K562 (cell line): ENCODE results near the gene CR2. TPM values are rescaled to one million over a fixed set of nuclear protein-coding genes. Genes with fewer than 3 reads are reported as not detected.

Experiments used
- ATAC-seq: fragments of 200-7000 bp; cut with Tn5 transposase; 3 replicates; pipeline ENCODE4 v1.9.1; 2020; ENCODE audit warnings: moderate library complexity
- BruUV-seq: library from RNA; stranded (reverse); fragments of 400-500 nt; replicated peaks from 2 replicates; lab custom pipeline; 2021; lab: Mats Ljungman, UMichigan
- CTCF ChIA-PET: fragments of 300-600 bp; formaldehyde crosslinking; extraction: SDS; loops from one replicate; lab custom pipeline; 2021; ENCODE audit warnings: low intra/inter-chr PET ratio; lab: Yijun Ruan, JAX
- POLR2A ChIA-PET: fragments of 300-600, 350-650 bp; sonication (Branson Sonifier 250); formaldehyde crosslinking; extraction: SDS; loops from one replicate; lab custom pipeline; 2021; ENCODE audit warnings: antibody characterized with exemption, inconsistent platforms; lab: Yijun Ruan, JAX
- DNase-seq, 4 experiments: peaks; one replicate each; pipeline versions ENCODE4 v3.0.0 to v3.0.0-alpha.2; 2011 to 2018; ENCODE audit warnings: low spot score in 3 of 4, mixed read lengths in 3 of 4; ENCODE audit errors: extremely low read depth in 1 of 4
- FAIRE-seq: peaks from 2 replicates; lab custom pipeline; 2011; peaks lifted over from hg19 to GRCh38; lab: Jason Lieb, UNC
- H2AFZ ChIP-seq: 2 replicates; pipeline ENCODE4 v1.6.0; 2011; ENCODE audit warnings: low read depth, low read length, control low read depth, inconsistent platforms
- H3K27ac ChIP-seq: fragments of 200-600 bp; 3 replicates; pipeline ENCODE4 v1.8.0; 2011; ENCODE audit warnings: low read depth, mild to moderate bottlenecking, control low read depth, inconsistent platforms, low read length, moderate library complexity, mixed read lengths; ENCODE audit errors: extremely low read depth
- H3K27me3 ChIP-seq, 2 experiments: fragments of 300-600 bp in 1 of 2; 2 replicates in 1 of 2; 3 replicates in 1 of 2; pipeline versions ENCODE4 v1.6.0 to v1.8.0; 2011; ENCODE audit warnings: inconsistent platforms in 2 of 2, low read length in 2 of 2, mild to moderate bottlenecking in 1 of 2, mixed read lengths in 1 of 2, moderate library complexity in 1 of 2; ENCODE audit not compliant: control insufficient read depth in 2 of 2, insufficient read depth in 2 of 2
- H3K36me3 ChIP-seq: fragments of 300-600 bp; 3 replicates; pipeline ENCODE4 v1.8.0; 2011; ENCODE audit warnings: mild to moderate bottlenecking, low read length, inconsistent platforms; ENCODE audit not compliant: control insufficient read depth, insufficient read depth
- H3K4me1 ChIP-seq, 2 experiments: fragments of 200-600 bp in 1 of 2; replicated peaks in 1 of 2; 2 replicates in 1 of 2; 3 replicates in 1 of 2; pipeline versions ENCODE4 v1.5.1 to v1.8.0; 2011; ENCODE audit warnings: inconsistent platforms in 2 of 2, low read length in 2 of 2, mild to moderate bottlenecking in 1 of 2, mixed read lengths in 1 of 2, moderate library complexity in 1 of 2; ENCODE audit not compliant: control insufficient read depth in 2 of 2, insufficient read depth in 2 of 2
- H3K4me2 ChIP-seq: 2 replicates; pipeline ENCODE4 v1.6.1; 2011; ENCODE audit warnings: low read length, control low read depth, inconsistent platforms, mixed read lengths; ENCODE audit not compliant: insufficient read depth
- H3K4me3 ChIP-seq: fragments of 200-600 bp; sonication (generic), shearing (Covaris generic); 2 replicates; pipeline ENCODE4 v1.5.1; 2016; ENCODE audit warnings: control low read depth, inconsistent platforms
- H3K79me2 ChIP-seq: fragments of 200-600 bp; 3 replicates; pipeline ENCODE4 v1.8.0; 2011; ENCODE audit warnings: low read length, inconsistent platforms; ENCODE audit not compliant: control insufficient read depth, insufficient read depth
- H3K9ac ChIP-seq, 2 experiments: 2 replicates each; pipeline versions ENCODE4 v1.6.0 to v1.6.1; 2011; ENCODE audit warnings: low read depth in 2 of 2, low read length in 2 of 2, control low read depth in 1 of 2, inconsistent platforms in 1 of 2, mild to moderate bottlenecking in 1 of 2, mixed read lengths in 1 of 2; ENCODE audit not compliant: insufficient read depth in 1 of 2
- H3K9me1 ChIP-seq: one replicate; pipeline ENCODE4 v1.6.0; 2011; ENCODE audit warnings: inconsistent platforms, mild to moderate bottlenecking, low read length, moderate library complexity; ENCODE audit not compliant: control insufficient read depth, insufficient read depth
- H3K9me3 ChIP-seq: replicated peaks from 2 replicates; pipeline ENCODE4 v1.5.1; 2011; ENCODE audit warnings: low read depth, low read length, inconsistent platforms; ENCODE audit not compliant: control insufficient read depth, insufficient read depth
- H4K20me1 ChIP-seq: replicated peaks from 2 replicates; pipeline ENCODE4 v1.6.1; 2011; ENCODE audit warnings: low read length, inconsistent platforms, mixed read lengths; ENCODE audit not compliant: control insufficient read depth, insufficient read depth
- ARHGAP35 ChIP-seq: fragments of 450-650 bp; IDR thresholded peaks from 2 replicates; pipeline ENCODE4 v1.6.1; 2018; ENCODE audit not compliant: partially characterized antibody
- EZH2 ChIP-seq: IDR thresholded peaks from 2 replicates; pipeline ENCODE4 v1.6.1; 2012; ENCODE audit warnings: low read depth, mild to moderate bottlenecking, inconsistent platforms, low read length, borderline replicate concordance
- GTF2E2 ChIP-seq: fragments of 200-800 bp; sonication (Bioruptor generic); IDR thresholded peaks from 2 replicates; pipeline ENCODE4 v1.6.1; 2016; ENCODE audit warnings: missing genetic modification characterization, missing compliant biosample characterization
- MEIS2 ChIP-seq: fragments of 450-650 bp; IDR thresholded peaks from 2 replicates; pipeline ENCODE4 v1.6.1; 2014; ENCODE audit warnings: mild to moderate bottlenecking; ENCODE audit not compliant: partially characterized antibody
- MYNN ChIP-seq, 2 experiments: sonication (generic); formaldehyde crosslinking in 1 of 2; IDR thresholded peaks; 2 replicates each; pipeline versions ENCODE4 v1.5.0 to v1.6.1; 2016 to 2020; ENCODE audit warnings: antibody characterized with exemption in 1 of 2, missing genetic modification reagents in 1 of 2
- NR2C1 ChIP-seq, 2 experiments: fragments of 450-650 bp; IDR thresholded peaks; 2 replicates each; pipeline ENCODE4 v1.6.1; 2017; ENCODE audit warnings: mild to moderate bottlenecking in 2 of 2, antibody characterized with exemption in 1 of 2, inconsistent platforms in 1 of 2, missing compliant biosample characterization in 1 of 2, missing genetic modification characterization in 1 of 2
- POLR2AphosphoS5 ChIP-seq: IDR thresholded peaks from 2 replicates; pipeline ENCODE4 v1.6.1; 2011; ENCODE audit warnings: mild to moderate bottlenecking, low read depth, low read length, moderate library complexity; ENCODE audit not compliant: control insufficient read depth, insufficient read depth
- RFX1 ChIP-seq: fragments of 450-650 bp; IDR thresholded peaks from 2 replicates; pipeline ENCODE4 v1.6.1; 2016; ENCODE audit warnings: mild to moderate bottlenecking, moderate library complexity
- TCF3 ChIP-seq: sonication (generic); formaldehyde crosslinking; IDR thresholded peaks from 2 replicates; pipeline ENCODE4 v1.4.0; 2020; ENCODE audit warnings: mild to moderate bottlenecking, missing genetic modification reagents
- ZNF232 ChIP-seq: sonication (generic); formaldehyde crosslinking; IDR thresholded peaks from 2 replicates; pipeline ENCODE4 v1.8.0; 2022; ENCODE audit warnings: mild to moderate bottlenecking, missing genetic modification reagents
- WGBS: fragments of 100-300 bp; shearing (Covaris generic); methylation state at CpG from one replicate; pipeline ENCODE4 v1.1.6; 2016; ENCODE audit warnings: low coverage, mixed read lengths; ENCODE audit not compliant: insufficient coverage; ENCODE audit errors: missing lambda C conversion rate; 5-methylcytosine and 5-hydroxymethylcytosine counted together
- in situ Hi-C: fragments of 300-500 bp; cut with MboI; formaldehyde crosslinking; loops from 4 replicates; pipeline ENCODE4 v1.15.0; 2018; ENCODE audit warnings: inconsistent platforms, mixed read lengths
- intact Hi-C: fragments of 100-400 bp; cut with micrococcal nuclease; formaldehyde crosslinking; loops from 2 replicates; pipeline ENCODE4 v1.14.2; 2022
- polyA plus RNA-seq, 8 experiments: library from polyadenylated mRNA; depleted of rRNA in 4 of 8; stranded (reverse) in 5 of 8; unstranded in 3 of 8; fragments of >200 nt; fragmentation: Nextera tagmentation in 2 of 8; fragmentation: Illumina TruSeq in 1 of 8; extraction: Ambion mirVana in 2 of 8; extraction: Trizol in 1 of 8; gene quantifications; 2 replicates each; pipeline versions ENCODE4 v1.2.1 to v1.2.3, GENCODE V29; 2011 to 2014; ENCODE audit warnings: inconsistent platforms in 1 of 8, missing spikeins in 1 of 8
- total RNA-seq, 7 experiments: library from RNA; depleted of rRNA in 6 of 7; stranded (reverse); fragments of >200 nt in 6 of 7; fragmentation: Illumina TruSeq in 2 of 7; extraction: Trizol in 2 of 7; gene quantifications; 2 replicates each; pipeline versions ENCODE4 v1.2.1 to v1.2.3, GENCODE V29; 2011 to 2021; ENCODE audit warnings: low replicate concordance in 1 of 7
- TF ChIP-seq, protein P1 (sequence below), 2 experiments: fragments of 450-650 bp in 1 of 2; sonication (generic) in 1 of 2; formaldehyde crosslinking in 1 of 2; IDR thresholded peaks in 1 of 2; conservative IDR thresholded peaks in 1 of 2; 2 replicates each; pipeline versions ENCODE4 v1.6.1 to v1.8.1; 2016 to 2023; ENCODE audit warnings: mild to moderate bottlenecking in 2 of 2, moderate library complexity in 2 of 2, inconsistent platforms in 1 of 2, missing genetic modification reagents in 1 of 2
- TF ChIP-seq, protein P2 (sequence below): fragments of 450-650 bp; formaldehyde crosslinking; IDR thresholded peaks from 2 replicates; pipeline ENCODE4 v1.4.0; 2020; ENCODE audit warnings: mild to moderate bottlenecking, moderate library complexity
- TF ChIP-seq, protein P3 (sequence below), 2 experiments: IDR thresholded peaks in 1 of 2; conservative IDR thresholded peaks in 1 of 2; 2 replicates each; pipeline ENCODE4 v1.6.1; 2016; ENCODE audit warnings: low read depth in 2 of 2, mild to moderate bottlenecking in 1 of 2, missing compliant biosample characterization in 1 of 2, missing genetic modification characterization in 1 of 2, moderate library complexity in 1 of 2
- TF ChIP-seq, protein P4 (sequence below): fragments of 200-800 bp; sonication (Bioruptor generic); IDR thresholded peaks from 2 replicates; pipeline ENCODE4 v1.6.1; 2017; ENCODE audit warnings: missing genetic modification characterization, missing compliant biosample characterization

Gene CR2
- total and polyA plus RNA-seq, 9 of the 15 experiments (the other 6 are each of a cell fraction or from before 2014, with no cell fraction given), result 0.07 to 0.67 (median 0.37) TPM

DNA sequence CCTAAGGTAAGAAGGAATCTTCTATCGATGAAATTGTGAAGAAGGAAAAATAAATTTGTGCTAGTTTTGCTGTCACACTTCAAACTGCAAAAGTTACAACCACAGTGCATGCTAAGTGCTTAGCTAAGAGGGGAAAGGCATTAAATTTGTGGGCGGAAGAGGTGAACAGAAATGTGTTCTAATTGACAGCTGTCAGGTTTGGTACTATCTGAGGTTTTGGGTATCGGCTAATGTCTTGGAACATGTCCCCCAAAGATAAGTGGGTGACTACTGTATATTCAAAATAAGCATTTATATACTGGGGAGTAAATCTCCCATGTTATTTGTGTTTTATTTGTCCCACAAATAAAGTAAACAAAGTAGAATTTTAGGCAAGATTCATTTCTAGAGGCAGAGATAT is 49.8 kb downstream of the CR2 start:
- in situ Hi-C loops, result loop anchor here (25.0 kb wide), 1 partner anchor 892 kb away; the partner anchor contains the start of gene EIF2D
- Histone ChIP-seq H3K4me2 (no peak overlapping the region), H3K4me1 (peaks cover 0 to 20% of the 10 kb centered on the region in 2 experiments; a peak in 3 of 5 replicates), H3K36me3 (no peaks in the 10 kb centered on the region; the same call in 2 of the 3 replicates), H3K27me3 (no peaks in the 10 kb centered on the region), H3K27ac (no peak overlapping the region), H3K9me3 (no peaks in the 10 kb centered on the region), H3K4me3 (no peak overlapping the region), H2AFZ (peak overlapping the region; percentile 53), H3K9ac (no peak overlapping the region), H3K79me2 (no peaks in the 10 kb centered on the region), H4K20me1 (no peaks in the 10 kb centered on the region), H3K9me1 (no peaks in the 10 kb centered on the region)
- CTCF ChIA-PET, result no interaction called here
- WGBS, result 47% methylated on average over 3 of the region's 3 CpGs
- DNase-seq, result peak in 1 of 4 experiments; percentile 32
- no peak for FAIRE-seq
- no peak for ATAC-seq
- POLR2A ChIA-PET, result interaction anchor here (0.6 to 1.5 kb wide), 2 partner anchors 16 to 531 kb away, joined by 3 to 4 read pairs; no protein-coding TSS in a partner anchor
- no TSS peak for BruUV-seq
- intact Hi-C loops, result loop anchor here (5.0 kb wide), 1 partner anchor 182 kb away; the partner anchor contains the start of gene CD55
- TF ChIP-seq MEIS2, result peak; percentile 19
- TF ChIP-seq, protein P1, sequence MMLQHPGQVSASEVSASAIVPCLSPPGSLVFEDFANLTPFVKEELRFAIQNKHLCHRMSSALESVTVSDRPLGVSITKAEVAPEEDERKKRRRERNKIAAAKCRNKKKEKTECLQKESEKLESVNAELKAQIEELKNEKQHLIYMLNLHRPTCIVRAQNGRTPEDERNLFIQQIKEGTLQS (IDR thresholded peaks at IDR 0.05), result no peak
- TF ChIP-seq, protein P1 (CRISPR knock-in tag; conservative IDR thresholded peaks at IDR 0.05), result no peak
- no peak for TF ChIP-seq GTF2E2
- TF ChIP-seq NR2C1 (IDR thresholded peaks at IDR 0.05), result no peak
- TF ChIP-seq NR2C1 (tag; IDR thresholded peaks at IDR 0.05), result no peak
- no peak for TF ChIP-seq ARHGAP35
- TF ChIP-seq EZH2, result no peak
- TF ChIP-seq, protein P2, sequence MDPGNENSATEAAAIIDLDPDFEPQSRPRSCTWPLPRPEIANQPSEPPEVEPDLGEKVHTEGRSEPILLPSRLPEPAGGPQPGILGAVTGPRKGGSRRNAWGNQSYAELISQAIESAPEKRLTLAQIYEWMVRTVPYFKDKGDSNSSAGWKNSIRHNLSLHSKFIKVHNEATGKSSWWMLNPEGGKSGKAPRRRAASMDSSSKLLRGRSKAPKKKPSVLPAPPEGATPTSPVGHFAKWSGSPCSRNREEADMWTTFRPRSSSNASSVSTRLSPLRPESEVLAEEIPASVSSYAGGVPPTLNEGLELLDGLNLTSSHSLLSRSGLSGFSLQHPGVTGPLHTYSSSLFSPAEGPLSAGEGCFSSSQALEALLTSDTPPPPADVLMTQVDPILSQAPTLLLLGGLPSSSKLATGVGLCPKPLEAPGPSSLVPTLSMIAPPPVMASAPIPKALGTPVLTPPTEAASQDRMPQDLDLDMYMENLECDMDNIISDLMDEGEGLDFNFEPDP, result no peak
- TF ChIP-seq TCF3 (CRISPR knock-in tag), result peak; percentile 41
- no peak for TF ChIP-seq MYNN (IDR thresholded peaks at IDR 0.05)
- TF ChIP-seq MYNN (CRISPR knock-in tag; IDR thresholded peaks at IDR 0.05), result no peak
- no peak for TF ChIP-seq POLR2AphosphoS5
- 0 out of 2 replicates have a peak, but pooled peaks have one; percentile 0 for TF ChIP-seq RFX1
- TF ChIP-seq, protein P3, sequence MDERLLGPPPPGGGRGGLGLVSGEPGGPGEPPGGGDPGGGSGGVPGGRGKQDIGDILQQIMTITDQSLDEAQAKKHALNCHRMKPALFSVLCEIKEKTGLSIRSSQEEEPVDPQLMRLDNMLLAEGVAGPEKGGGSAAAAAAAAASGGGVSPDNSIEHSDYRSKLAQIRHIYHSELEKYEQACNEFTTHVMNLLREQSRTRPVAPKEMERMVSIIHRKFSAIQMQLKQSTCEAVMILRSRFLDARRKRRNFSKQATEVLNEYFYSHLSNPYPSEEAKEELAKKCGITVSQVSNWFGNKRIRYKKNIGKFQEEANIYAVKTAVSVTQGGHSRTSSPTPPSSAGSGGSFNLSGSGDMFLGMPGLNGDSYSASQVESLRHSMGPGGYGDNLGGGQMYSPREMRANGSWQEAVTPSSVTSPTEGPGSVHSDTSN (CRISPR knock-in tag; IDR thresholded peaks at IDR 0.05; ENCODE audit: low read depth), result no peak
- TF ChIP-seq, protein P3 (tag; conservative IDR thresholded peaks at IDR 0.05; ENCODE audit: low read depth), result no peak
- TF ChIP-seq, protein P4, sequence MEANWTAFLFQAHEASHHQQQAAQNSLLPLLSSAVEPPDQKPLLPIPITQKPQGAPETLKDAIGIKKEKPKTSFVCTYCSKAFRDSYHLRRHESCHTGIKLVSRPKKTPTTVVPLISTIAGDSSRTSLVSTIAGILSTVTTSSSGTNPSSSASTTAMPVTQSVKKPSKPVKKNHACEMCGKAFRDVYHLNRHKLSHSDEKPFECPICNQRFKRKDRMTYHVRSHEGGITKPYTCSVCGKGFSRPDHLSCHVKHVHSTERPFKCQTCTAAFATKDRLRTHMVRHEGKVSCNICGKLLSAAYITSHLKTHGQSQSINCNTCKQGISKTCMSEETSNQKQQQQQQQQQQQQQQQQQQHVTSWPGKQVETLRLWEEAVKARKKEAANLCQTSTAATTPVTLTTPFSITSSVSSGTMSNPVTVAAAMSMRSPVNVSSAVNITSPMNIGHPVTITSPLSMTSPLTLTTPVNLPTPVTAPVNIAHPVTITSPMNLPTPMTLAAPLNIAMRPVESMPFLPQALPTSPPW (CRISPR knock-in tag), result peak; percentile 17; the same call in 1 of the 2 replicates
- no peak for TF ChIP-seq ZNF232 (CRISPR knock-in tag)
